ENCODE results near the gene APBB3.

APBB3 gene

DNA sequence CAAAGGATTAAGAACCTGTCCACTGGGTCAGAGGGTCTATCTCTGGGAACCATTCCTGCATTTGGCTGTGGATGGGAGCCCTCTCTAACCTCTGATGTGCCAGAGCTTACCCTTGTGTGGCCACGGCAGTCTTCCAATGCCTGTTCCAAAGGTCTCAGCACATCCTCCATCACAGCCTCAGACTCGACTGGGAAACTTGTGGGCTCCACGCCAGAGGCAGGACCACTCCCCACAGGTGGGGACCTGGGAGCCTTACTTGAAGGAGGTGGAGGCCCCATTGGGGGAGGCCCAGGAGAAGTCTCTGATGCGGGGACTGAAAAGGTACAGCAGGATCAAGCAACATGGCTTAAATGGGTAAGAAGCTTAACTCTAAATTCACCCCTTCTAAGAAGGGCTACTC is 12.5 kb downstream of the APBB3 start:
- no peak for DNase-seq

DNA sequence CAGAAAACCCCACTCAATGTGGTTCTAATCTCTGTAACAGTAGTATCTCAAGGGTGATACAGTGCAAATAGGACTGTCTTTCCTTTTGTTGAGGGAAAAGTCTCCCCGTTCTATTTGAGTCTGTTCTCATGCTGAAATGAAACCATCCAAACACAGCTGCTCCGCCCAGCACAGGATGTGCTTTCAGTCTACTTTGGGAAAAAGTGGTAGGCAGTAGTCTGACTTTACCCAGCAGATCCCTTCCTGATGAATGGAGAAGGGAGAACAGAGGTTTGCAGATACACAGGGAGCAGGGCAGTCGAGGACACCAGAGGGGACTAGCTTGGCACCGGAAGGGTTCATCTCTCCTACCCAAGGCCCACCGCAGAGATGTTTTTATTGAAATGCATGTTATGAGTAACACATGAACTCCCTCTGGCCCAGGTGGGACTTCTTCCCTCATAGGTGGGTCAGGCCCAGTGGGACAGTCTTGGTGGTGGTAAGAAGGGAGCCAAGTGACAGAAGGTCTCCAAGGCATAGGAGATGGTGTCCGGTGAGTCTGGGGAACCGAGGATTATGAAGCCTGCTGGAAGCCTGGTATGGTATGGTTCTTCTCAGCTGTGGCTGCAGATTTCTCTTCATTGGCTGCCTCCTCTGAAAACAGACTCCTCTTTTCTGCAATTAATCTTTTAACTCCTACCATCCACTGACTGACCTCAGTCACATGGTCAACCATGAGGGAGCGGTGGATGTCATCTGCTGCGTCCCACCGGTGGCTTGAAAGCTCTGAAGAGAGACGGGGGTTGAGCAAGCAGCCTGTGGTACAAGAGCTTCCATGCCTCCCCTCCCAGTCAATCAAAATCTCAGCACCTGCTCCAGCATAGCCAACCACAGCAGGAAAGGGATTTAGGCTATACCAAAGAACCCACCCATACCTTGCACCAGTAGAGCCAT is 14.0 kb downstream of the APBB3 start:
- no peak for DNase-seq

DNA sequence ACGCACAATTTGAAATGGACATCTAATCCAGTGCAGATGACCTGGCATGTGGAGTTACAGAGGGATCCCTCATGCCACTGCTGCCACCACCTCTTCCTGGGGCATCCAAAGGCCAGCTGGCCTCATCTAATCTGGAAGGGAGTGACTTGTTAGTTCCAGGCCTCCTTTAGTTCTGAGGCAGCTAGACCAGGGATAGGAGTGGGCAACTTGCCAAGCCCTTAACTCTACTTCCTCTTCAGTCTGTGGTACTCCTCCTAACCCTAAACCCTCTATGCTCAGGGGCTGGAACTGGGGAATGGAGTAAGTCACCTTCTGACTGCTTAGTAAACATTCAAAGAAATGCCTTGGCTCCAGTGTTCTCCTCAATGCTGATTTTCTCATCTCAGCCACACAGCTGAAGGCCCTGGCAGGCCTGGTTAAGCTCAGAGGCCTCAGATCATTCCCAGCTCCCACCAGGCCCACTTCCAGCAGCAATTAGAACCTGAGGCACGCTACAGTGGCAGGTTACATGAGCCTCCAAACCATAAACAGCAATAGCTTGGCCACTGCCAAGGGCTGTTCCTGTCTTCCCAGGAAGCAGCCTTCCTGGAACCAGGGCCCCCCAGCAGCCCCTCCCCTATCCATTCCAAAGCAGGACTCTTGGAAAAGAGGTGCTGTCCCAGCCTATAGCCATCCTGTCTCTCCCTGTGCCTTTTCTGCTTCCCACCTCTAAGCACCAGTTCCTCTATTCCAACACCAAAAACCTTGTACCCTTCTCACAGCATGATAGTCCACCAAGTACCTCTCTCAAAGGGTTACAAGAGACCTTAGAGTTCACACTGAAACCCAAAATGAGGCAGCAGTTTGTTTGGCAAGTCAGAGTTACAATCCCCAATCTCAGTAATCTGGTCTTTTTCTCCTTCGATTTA is 14.9 kb downstream of the APBB3 start:
- no peak for DNase-seq

DNA sequence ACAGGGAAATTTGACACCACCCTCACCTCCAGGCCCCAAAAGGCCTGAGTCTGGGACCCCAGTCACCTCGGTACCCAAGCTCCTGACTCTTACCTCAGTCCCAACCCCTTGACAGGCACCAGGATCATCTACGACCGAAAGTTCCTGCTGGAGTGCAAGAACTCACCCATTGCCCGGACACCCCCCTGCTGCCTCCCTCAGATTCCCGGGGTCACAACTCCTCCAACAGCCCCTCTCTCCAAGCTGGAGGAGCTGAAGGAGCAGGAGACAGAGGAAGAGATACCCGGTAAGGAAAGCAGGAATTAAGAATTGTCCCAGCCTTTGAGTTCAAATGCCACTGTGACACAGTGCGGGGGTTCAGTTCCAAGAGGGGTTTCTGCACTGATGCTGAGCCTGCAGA is 15.6 kb downstream of the APBB3 start:
- DNase-seq, result no peak

DNA sequence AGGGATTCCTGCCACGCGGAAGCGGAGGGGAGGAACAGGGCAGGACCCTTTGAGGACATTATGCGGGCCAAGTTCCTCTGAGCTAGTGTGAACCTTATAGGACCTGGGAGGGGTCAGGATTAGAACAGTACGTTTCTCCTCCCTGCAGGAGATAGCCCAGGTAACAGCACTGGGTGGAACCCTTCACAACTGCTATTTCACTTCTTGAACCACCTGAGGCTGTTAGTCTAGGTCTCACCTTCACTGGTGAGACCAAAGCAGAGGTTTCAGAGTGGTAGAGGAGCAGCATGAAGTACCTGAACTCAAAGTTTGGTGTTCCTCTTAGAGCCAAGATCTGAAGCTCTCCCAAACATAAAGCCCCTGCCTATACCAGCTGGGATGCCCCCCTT is 16.1 kb downstream of the APBB3 start:
- DNase-seq, result no peak

DNA sequence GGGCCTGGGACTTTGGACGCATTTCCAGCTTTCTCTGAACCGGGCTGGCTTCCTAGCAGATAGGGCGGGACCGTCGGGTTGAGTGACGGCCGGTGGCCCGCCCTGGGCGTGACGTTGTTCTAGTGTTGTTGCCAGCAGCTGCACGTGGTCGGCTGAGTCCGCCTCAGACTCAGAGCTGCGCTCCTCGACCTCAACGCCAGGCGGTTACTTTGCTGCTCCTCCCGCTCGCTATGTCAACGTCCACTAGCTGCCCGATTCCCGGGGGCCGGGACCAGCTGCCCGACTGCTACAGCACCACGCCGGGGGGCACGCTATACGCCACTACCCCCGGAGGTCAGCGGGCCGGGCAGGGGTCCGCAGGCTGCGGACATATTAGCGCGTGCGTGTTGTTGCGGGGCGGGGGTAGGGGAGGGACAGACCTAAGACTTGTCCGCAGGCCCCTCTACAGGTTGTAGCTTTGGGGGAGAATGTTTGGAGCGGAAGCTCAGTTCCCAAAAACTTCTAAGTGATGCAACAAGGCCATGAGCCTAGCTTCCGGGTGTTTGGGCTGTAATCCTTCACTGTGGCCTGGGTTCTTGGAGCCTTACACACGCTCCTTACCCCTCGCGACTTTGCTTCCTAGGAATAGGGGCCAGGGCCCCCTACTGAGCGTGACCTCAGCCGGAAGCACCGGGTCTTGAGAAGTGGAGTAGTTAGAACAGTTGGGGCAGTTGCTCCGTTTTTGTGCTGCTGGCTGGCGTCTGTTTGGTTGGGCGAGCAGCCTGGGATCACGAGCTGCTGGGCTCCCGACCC is 16.7 kb downstream of the APBB3 start, which contains the start of gene EIF4EBP3:
Gene EIF4EBP3 (plus strand): TSS at position 155 of the 792 bp plus-strand sequence. CDS start 76 bp downstream, at position 231.
- peak; percentile 3 for DNase-seq

DNA sequence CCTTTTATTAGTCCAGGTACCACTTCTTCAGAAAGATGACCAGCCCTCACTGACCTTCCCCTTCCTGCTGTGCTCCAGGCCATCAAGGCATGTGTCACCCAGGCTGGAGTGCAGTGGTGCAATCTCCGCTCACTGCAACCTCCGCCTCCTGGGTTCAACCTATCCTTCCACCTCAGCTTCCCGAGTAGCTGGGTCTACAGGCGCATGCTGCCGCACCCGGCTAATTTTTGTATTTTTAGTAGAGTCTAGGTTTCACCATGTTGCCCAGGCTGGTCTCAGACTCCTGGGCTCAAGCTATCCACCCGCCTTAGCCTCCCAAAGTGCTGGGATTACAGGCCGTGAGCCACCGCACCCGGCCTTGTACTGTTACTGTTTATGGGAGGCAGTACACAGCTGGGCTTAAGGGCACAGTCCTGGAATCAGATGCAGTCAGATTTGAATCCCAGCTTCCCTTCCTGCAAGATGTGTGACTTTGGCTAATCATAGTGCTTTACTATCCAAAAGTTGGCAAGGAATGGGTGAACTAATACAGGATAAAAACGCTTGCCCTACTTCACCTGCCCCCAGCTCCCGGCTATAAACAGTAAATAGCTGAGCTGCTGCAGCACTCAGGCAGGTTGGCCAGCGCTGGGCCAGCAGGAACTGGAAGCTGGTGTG is 17.4 kb downstream of the APBB3 start:
- DNase-seq, result no peak

DNA sequence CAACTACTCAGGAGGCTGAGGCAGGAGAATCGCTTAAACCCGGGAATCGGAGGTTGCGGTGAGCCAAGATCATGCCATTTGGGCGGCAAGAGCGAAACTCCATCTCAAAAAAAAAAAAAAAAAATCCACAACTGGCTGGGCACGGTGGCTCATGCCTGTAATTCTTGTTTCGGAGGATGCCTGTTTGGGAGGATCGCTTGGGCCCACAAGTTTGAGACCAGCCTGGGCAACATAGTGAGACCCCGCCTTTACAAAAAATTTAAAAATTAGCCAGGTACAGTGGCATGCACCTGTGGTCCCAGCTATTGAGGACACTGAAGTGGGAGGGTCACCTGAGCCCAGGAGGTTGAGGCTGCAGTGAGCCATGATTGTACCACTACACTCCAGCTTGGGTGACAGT is 18.8 kb downstream of the APBB3 start:
- DNase-seq, result no peak

DNA sequence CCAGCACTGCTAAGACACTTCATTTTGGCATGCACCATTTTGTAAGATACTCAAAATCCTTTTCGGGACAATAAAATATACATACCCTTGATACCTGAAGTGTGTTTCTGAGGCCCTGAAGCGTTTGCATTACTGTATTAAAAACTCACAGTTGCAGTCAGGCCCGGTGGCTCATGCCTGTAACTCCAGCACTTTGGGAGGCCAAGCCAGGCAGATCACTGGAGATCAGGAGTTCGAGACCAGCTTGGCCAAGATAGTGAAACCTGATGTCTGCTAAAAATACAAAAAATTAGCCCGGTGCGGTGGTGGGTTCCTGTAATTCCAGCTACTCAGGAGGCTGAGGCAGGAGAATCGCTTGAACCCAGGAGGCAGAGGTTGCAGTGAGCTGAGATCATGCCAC is 19.4 kb downstream of the APBB3 start:
- no peak for DNase-seq

DNA sequence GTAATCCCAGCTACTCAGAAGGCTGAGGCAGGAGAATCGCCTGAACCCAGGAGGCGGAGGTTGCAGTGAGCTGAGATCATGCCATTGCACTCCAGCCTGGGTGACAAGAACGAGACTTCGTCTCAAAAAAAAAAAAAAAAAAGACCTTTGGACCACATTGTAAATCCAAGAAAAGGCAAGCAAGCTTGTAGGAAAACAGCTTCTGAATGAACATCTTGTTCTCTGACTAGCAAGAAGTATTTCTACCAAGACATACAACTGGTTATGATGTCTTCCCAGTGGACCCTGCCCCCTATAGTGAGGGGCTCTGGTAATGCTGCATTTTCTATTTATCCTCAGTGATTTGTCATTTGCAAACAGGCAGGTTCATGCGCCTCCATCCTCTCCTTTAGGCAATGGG is 21.4 kb downstream of the APBB3 start:
- DNase-seq, result no peak

DNA sequence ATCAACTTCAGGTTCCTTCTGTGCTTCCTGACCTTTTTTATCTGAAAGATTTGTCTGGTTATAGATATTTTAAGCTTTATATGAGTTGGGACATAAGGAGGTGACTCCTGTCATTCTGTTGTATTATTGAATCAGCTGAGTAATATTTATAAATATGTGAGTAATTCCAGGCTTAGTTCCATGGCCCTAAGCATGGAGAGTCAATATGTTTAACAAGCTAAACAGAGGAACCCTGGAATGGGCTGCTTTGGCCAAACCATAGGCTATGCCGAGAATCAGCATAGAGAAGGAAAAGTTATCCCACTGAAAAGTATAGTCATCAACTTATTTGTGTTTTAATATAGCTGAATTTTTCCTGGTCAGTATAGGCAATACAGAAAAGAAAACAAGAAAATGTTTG is 24.2 kb downstream of the APBB3 start:
- DNase-seq, result no peak

DNA sequence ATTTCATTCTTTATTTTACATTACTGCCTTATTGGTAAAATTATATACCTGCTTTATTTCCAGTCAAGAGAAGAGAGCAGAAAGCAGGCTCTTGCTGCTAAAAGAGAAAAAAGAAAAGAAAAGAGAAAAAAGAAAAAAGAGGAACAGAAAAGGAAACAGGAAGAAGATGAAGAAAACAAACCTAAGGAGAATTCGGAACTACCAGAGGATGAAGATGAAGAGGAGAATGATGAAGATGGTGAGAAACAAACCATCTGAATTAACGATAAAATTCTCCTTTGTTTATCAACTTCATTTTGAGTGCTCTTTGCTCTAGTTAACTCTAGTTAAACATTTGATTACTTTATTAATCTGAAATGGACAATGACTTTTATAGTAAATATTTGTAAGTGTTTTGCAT is 40.4 kb downstream of the APBB3 start:
- DNase-seq, result no peak

DNA sequence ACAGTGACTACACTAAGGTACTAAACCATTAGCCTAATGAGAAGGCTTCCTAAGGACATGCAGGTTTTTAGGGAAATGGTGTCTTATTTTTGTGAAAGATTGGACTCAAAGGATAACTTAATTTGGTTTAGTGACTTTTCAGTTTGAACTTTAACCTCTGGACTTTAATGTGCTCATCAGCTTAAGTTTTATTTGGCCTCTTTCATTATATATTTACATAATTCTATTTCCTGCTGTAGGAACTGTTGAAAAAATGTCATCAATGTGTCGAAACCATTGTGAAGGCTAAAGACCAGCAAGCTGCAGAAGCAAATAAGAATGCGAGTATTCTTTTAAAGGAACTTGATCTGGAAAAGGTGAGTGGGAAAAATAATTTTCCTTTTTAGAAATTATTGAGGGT is 51.3 kb downstream of the APBB3 start:
- DNase-seq, result no peak

DNA sequence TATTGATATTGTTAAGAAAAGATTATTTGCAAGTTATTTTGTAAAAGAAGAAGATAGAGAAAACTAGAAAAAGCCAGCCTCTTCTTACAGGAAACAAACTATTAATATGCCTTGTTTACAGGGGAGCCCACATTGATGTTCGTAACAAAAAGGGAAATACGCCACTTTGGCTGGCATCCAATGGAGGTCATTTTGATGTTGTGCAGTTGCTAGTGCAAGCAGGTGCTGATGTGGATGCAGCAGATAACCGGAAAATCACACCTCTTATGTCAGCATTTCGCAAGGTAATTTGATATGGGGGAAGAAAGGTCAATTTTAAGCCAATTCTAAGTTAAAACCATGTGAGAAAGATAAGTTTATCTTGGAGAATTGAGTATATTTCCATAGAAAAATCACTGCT is 54.5 kb downstream of the APBB3 start:
- DNase-seq, result no peak
